Ecto neural progenitor cell (in vitro differentiated cells): ENCODE measurements around the gene DRC1.

Source experiments
- DNase-seq: peaks from one replicate; pipeline ENCODE4 v3.0.0-alpha.2; 2018; ENCODE audit warnings: low spot score

Gene DRC1

GRCh38 chr2:26448651-26449050, 46.9 kb downstream of the DRC1 start:
- DNase-seq, result no peak

DNA sequence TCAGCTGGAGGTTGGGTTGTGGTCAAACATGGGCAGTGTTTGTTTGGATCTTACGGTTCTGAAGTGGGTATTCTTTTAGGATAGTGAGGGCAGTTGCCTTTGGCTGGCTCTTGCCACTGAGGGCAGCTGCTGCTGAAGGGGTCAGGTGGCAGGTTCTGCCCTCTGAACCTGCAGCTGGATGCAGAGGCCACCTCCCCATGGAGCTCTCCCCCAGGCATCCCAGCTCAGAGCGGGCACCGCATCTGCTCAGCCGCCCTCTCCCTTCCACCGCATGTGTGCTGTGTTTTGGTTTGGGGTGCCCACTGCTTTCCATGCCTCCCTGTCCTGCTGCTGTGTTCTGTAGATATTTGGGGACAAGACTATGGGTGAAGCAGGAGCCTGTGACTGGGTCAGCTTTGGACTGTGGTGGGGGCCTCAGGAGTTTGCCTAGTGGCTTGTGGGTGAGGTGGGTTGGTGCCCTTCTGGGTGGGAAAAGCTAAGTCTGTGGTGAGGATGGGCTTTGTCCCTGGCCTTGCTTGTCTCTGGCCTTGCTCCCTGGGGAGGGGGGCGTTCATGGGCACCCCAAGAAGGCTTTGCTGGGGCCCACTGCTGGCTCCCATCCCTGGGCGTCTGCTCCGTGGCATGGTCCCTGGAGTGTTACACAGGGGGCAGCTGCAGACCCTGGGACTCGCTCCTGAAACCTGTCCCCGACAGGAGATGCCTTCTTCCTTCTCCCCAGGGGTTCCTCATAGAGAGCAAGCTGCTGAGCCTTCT, 47.7 kb downstream of the DRC1 start:
- no peak for DNase-seq

- no peak for DNase-seq
These were observed 48.4 kb downstream of the DRC1 start for GRCh38 chr2:26450031-26450635.

DNA sequence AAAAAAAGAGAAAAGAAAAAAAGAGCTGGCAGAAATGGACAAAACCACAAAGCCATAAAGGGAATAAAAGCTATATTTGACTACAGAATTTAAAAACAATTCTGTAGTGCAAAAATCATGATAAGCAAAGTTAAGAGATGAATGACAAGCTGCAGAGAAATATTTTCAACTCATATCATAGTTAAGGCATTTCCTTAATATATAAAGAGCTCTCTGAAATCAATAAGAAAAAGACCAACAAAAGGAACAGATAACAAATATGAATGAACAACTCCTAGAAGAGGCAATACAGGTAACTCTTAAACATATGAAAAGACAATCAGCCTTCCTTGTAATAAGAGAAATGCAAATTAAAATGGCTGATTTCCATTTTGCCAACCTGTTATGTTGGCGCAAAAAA, 50.0 kb downstream of the DRC1 start:
- DNase-seq, result no peak

- peak; percentile 28 for DNase-seq
These were observed 52.0 kb downstream of the DRC1 start for GRCh38 chr2:26453421-26454329.

DNA sequence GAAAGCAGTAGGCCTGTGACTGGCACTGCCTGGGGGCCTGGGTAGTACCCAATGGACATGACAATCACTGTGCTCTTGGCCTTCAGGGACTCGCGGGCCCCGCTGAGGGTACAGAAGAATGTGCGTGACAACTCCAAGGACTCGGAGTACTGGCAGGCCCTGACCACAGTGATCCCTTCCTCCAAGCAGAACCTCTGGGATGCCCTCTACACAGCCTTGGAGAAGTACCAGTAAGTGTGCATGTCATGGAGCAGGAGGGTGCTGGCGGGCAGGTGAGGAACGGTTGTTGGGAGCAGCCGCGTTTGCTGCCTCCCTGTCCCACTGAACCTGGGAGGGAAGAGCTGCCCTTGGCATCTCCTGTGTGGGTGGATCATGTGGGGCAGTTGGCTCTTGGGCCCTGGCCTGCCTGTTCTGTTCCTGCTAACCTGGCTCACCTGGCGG, 52.9 kb downstream of the DRC1 start:
- peak; percentile 33 for DNase-seq

DNA sequence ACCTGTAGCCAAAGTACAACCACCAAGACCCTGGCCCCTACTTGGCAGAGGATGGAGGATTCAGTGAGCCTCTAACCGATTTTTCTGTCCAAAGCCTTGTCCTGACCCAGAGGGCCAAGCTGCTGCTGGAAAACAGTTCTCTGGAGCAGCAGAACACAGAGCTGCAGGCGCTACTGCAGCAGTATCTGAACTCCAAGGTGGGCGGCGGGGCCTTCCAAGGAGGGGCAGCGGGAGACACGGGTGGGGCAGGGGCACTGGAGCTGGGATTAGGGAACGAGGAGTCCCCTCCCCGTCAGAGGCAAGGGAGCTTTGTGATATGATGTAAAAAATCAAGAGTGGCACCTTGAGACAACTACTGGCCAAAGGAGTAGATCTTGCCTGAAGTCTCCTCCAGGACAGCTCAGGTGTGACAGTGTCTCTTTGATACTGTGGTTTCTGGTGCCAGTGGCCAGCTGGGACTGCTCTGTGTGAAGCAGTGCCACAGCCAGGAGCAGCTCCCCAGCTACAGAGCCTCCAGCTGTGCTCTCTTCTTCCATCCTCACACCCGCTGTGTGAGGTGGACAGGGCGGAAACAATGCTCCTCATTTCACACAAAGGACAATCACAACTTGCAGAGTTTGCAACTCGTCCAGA, 53.4 kb downstream of the DRC1 start:
- peak; percentile 41 for DNase-seq

GRCh38 chr2:26455670-26456439, 54.1 kb downstream of the DRC1 start:
- DNase-seq, result peak; percentile 32

- DNase-seq, result peak; percentile 43
These were observed 54.9 kb downstream of the DRC1 start for GRCh38 chr2:26456440-26457250.

DNA sequence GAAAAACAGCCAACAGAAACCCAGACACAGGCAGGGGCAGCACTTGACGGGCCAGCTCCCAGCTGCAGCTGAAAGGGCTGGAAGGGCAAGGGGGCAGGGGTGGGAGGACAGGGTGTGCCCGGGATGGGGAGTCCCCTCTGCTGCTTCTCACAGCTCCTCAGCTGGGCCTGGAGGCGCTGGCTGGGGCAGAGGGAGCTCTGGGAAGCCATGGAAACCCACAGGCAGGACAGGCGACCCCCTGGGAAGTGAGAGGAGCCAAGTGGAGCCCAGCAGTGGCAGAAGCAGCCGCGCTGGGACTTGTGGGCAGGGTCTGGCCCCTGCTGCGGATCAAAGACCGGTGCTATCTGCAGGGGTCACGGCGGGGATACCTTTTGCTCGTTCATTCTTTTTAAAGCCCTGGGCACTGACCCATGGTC, 55.5 kb downstream of the DRC1 start:
- no peak for DNase-seq

GRCh38 chr2:26457695-26458364, 56.1 kb downstream of the DRC1 start:
- peak; percentile 50 for DNase-seq

- peak; percentile 28 for DNase-seq
These were observed 56.8 kb downstream of the DRC1 start for GRCh38 chr2:26458365-26459042.

- peak; percentile 44 for DNase-seq
These were observed 58.4 kb downstream of the DRC1 start for GRCh38 chr2:26459991-26460612.

DNA sequence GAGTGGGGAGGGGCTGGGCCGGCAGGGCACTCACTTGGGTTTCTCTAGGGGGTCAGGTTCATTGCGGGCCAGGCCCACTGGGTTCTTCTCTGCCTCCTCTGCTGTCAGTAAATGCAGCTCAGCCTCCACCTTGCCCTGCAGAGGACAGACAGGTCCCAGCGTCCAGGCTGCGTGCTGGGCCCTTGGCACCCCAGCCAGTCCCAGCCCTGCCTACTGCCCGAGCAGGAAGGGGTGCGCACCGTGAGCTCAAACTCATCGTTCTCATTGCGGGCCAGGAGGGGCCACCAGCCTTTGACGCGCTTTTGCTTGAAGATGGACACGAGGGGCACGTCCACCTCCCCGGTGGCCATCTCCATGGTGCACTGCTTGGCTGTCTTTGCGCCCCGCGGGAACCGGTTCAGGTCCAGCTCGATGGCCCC, 58.9 kb downstream of the DRC1 start:
- peak; percentile 46 for DNase-seq

- DNase-seq, result peak; percentile 47
These were observed 59.9 kb downstream of the DRC1 start for GRCh38 chr2:26461601-26462023.

DNA sequence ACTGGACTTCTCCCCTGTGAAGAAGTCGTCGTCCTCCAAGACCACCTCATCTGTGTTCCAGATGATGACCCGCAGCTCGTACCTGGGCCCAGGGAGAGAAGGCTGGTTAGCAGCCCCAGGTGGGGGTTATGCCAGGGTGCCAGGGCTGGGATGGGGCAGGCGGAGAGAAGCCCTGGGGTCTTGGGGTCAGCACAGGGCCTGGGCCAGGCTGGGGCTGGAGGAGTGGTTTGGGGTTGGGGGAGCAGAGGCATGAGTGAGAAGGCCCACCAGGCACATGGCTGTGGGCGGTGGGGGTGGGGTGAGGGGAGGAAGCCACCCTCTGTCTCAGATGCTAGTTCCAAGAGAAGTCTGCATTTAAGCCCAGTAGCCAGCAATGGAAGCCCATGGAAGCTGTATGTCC, 60.4 kb downstream of the DRC1 start:
- DNase-seq, result no peak

GRCh38 chr2:26462511-26463243, 61.0 kb downstream of the DRC1 start:
- peak; percentile 72 for DNase-seq
